CD4-positive, alpha-beta T cell treated with Interleukin-15 for 4 hours (primary cell): ENCODE data around the gene DOP1A.

ENCODE experiments used
- DNase-seq: peaks from one replicate; pipeline ENCODE4 v3.0.0-alpha.2; 2020; ENCODE audit warnings: low spot score

DOP1A gene

DNA sequence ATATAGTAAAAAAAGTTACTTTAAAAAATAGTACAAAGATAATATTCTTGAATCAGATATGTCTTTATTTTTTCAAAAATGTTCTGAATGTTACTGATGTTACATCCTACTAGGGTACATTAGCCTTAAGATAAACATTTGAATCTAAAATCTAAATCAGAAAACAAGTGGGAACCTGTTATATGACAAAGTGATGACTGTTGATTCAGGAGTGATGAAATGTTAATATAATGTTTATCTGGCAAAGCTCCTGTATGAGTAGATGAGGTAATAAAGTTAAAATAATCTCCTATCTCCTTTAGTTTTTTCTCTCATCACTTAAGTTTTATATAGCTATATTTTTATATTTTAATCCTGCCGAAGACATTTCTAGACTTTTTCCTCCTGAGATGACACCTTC, 4.2 kb downstream of the DOP1A start:
- DNase-seq = no peak

DNA sequence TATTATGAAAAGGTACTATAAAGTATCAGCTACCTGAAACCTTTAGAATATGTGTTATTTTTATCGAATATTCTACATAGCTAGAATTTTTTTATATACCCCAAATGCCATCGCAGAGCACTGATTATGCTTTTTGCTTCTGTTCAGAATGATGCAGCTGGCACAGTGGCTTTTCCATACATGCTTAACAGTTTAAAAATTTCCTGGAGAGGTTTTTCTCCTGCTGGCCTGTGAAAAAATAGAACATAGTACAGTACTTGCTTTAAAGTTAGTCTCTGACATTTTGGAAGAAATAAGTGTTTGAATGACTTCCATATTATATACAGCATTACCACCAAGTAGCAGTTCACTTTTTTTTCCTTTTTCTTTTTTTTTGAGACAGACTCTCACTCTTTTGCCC, 5.3 kb downstream of the DOP1A start:
- DNase-seq = no peak

DNA sequence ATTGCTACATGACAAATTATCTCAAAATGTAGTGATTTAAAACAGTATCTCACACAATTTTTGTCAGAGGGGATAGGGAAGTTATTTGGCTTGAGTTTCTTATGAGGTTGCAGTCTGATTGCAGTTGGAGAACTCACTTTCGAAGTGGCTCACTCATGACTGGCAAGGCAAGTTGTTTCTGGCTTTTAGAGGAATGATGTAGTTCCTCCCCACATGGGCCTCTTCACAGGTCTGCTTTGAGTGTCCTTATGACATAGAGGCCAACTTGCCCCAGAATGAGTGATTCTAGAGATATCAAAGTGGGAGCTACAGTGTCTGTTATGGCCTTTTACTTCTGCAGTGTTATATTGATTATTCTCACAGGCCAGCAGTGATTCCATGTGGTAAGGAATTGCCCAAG, 6.1 kb downstream of the DOP1A start:
- no peak for DNase-seq

DNA sequence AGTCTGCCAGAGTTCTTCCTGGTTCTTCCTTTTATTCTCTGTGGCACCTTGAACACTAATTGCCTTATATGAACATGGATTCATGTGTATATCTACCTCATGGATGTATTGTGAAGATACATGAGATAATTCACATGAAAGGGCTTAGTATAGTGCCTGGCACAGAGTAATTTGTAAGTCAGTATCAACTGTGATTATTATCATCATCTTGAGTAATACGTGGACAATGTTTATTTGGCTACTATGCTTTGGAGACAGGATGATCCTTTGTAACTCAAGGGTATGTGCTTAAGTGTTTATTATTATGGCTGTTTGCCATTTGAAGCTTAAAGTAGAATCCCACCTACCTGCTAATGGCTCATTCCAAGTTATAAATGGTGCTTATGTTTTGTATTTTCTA, 16.0 kb downstream of the DOP1A start:
- no peak for DNase-seq

DNA sequence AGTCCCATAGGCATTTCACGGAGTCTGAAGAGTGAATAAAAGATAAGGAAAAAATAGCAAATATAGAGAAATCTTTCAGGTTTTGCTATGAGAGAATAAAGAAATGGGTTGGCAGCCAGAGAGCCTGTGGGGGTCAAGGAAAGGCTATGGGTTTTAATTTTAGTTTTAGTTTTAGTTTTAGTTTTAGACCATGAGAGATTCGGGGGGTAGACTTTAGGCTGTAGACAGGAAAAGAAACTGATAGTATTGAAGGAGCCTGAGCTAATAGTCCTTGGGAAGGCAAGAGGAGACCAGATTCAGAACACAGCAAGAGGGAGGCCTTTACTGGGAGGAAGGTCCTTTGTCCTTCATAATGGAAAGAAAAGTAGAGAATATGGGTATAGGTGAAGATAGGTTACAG, 19.3 kb downstream of the DOP1A start:
- no peak for DNase-seq

DNA sequence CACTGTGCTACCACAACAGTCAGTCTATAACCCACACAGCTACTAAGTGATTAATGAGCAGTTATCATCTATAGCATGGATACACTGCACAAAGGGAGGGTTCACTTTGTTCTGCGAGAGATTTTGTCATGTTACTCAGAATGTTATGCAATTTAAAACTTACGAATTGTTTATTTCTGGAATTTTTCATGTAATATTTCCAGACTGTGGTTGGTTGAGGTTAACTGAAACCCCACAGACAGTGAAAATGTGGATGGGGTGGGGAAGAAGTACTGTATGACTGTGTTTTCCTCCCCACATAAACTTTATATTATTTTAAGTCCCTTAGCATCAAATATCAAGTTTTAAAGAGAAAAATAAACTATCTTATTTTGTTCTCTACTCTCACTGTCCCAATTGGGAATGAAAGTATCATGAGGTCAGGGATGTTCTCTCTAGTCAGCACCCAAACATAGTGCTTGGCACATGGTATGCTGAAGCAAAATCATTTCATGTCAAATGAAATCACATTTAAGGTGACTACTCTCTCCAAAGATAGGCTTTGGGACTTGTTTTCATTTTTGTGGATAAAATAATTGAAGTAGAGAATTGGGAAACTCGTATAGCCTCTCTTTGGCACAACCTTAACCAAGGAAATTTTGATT, 25.4 kb downstream of the DOP1A start:
- DNase-seq = no peak

DNA sequence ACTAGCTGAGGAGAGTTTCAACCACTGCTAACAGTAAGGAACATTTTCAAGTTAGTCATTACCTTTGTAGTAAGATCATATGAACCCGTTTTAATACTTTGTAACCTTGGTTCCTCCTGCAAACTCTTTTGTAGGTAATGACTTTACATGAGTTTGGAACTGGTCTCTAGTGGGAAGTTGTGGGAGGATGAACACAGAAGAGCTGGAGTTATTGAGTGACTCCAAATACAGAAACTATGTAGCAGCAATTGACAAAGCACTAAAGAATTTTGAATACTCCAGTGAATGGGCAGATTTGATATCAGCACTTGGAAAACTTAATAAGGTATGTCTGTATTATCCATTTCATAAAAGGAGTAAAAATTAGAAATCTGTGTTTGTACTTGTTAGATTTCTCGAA, 29.3 kb downstream of the DOP1A start:
- no peak for DNase-seq

DNA sequence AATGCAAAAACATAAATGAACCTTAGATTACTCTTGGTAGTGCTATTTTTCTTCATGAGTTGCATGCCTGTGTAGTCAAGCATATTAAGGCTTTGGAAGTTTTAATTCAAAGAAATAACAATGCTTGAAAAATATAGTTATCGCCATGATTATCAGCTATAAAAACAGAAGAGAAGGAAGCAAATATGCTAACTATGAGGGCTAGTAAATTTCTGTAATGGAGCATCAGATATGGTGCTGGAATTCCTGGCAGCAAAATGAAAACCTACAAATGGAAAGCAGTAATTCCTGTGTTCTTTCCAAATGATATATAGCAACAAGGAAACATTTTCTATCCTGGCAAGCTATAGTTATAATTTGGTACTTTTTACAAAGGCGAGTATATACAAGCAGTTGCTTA, 29.7 kb downstream of the DOP1A start:
- DNase-seq = no peak

DNA sequence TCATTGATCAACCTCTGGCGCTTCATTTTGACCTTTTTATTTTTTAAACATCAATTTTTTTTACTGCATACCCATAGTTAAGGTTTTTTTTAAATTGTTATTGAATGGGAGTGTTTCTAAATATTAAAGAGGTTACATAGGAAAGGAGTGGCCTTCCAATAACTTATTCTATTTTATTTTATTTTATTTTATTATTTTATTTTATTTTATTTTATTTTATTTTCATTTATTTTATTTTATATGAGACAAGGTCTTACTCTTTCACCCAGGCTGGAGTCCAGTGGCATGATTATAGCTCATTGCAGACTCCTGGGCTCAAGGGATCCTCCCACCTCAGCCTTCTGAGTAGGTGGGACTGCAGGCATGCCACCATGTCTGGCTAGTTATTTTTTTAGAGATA, 30.2 kb downstream of the DOP1A start:
- DNase-seq = no peak

DNA sequence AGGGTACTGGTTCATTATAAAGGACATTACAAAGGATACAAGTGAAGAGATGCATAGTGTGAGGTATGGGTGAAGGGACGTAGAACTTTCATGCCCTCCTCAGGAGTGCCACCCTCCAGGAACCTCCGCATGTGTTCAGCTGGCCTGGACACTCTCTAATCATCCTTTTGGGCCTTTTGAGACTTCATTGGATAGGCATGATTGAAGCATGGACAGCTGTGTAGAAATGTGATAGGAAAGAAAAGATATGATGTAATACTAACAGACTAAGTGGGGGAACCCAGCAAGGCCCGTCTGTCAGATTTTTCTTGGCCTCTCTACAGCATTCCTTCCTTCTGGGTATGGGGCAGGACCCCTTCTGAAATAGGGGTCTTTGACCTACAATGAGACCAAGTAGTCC, 31.1 kb downstream of the DOP1A start:
- DNase-seq = no peak

DNA sequence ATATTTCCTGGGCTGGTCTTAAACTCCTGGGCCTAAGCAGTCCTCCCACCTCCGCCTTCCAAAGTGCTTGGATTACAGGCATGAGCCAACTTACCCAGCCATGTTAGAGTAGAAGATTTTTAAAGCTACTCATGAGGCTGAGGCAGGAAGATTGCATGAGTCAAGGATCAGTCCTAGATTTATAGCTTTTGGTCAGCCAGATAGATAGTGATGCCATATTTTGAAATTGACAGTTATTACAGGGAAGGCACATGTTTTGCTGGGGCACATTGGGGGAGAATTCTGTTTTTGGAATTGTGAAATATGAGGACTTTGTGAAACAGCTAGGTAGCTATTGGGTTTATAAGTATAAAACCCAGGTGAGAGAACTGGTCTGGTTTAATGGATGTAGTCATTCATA, 40.9 kb downstream of the DOP1A start:
- DNase-seq = no peak

DNA sequence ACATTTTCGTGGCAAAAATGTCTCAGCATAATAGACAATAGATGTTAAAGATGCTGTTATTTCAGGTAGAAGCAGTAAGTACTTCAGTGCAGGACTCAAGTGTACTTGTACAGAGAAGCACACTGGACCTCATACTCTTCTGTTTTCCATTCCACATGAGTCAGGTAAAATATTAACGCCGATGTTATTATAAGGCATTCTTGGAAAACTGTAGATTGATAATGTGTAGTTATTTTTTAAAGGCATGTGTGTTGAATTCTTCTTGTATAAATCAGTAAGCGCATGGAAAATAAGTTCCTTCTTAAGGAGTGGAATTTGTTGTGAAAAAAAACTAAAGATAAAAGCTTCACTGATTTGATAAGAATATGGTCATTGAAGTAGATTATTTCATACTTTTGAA, 45.8 kb downstream of the DOP1A start:
- DNase-seq = no peak

DNA sequence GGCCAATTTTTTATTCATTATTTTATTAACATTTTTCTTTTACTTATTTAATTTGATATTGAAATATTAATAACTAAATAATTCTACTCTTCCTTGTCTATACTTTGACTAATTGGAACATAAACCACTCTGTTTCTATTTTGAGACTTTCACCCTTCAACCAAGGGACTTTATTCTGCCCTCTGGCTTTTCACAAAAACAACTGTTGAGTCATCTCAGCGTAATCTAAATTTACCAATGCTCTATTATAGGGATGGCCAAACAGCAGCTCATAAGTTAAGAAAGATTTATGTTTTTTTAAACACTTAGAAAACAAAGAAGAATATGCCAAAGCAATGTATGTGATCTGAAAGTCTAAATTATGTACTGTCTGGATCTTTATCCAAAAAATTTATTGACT, 46.7 kb downstream of the DOP1A start:
- DNase-seq = no peak

DNA sequence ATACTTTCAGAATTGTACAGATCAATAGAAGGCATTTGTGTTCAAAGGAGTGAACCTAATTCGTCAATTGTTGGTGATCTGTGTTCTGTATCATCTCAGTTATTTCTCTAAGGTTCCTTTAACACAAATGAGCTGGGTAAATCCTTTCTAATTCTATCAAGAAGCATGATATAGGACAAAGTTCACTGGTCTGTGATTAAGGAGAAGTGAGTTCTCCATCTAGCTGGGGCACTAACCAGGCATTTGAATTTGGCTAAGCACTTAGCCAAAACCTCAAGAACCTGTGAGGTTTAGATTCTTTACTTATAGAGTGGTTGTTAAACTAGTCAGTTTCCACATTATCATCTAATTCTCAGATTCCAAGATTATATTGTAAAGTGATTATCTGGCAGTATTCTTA, 50.3 kb downstream of the DOP1A start:
- no peak for DNase-seq

DNA sequence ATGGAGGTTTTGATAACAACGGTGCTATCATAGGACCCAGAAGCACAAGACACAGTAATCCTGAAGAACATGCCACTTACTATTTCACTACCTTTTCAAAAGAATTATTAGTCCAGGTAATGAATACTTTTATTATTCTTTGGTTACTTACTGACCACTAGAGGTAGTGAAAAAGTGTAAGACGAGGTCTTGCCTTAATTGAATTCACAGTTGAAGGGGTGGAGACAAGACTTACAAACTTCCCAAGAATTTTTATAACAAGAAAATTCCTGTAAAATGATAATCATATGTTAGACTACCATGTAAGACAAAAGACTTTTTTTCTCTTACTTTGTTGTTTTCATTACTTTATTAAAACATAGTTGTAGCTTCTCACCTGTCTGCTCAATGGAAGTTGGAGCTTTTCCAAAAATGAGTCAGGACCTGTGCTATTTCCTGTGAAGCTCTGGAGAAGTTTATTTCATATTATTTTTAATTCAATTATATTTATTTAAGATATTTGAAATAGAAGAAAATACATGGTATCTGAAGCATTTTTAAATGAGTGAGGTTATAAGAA, 52.4 kb downstream of the DOP1A start:
- DNase-seq = no peak

DNA sequence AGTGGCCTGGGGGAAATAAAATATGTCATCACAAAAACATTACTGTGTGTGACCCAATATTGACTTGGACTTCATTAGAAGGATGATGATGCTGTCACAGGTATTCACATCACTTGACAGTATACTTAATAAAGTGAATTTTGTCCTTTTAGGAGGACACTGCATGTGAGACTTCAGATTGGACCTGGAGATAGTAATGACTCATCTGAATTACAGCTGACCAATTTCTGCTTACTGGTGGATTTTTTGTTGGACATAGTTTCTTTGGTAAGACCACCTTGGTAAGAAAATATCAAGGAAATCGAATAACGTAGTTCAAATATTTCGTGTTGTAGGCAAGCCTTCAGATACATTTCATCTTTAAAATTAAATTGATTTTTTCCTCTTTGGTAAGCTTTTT, 57.1 kb downstream of the DOP1A start:
- DNase-seq = no peak

DNA sequence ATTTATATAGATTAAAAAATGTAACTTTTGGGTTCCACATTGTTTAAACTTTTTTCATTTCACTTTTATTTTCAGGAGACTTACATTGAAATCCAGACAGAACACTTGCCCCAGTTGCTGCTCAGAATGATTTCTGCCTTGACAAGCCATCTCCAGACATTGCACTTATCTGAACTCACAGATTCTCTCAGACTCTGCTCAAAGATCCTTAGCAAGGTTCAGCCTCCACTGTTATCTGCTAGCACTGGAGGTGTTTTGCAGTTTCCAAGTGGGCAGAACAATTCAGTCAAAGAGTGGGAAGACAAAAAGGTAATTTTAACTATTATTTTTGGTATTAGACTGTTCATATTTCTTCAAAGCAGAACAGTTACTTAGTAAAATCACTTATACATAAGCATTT, 58.0 kb downstream of the DOP1A start:
- no peak for DNase-seq

DNA sequence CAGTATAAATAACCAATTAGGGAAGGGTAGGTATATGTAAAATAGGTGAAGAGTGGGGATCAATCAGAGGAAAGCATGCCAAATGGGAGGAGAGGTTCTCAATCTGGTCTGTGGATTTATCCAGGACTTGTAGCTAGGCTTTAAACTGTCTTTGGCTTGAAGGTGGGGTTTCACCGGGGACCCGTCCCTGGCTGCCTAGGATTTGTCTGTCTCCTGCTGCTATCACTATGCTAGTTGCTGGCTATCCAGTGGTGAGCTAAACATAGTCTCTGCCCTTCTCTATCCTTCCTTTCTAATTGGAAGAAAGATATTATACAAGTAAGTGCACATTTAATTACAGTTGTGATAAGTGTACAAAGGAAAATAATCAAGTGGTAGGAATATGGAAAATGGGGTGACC, 58.8 kb downstream of the DOP1A start:
- DNase-seq = no peak

DNA sequence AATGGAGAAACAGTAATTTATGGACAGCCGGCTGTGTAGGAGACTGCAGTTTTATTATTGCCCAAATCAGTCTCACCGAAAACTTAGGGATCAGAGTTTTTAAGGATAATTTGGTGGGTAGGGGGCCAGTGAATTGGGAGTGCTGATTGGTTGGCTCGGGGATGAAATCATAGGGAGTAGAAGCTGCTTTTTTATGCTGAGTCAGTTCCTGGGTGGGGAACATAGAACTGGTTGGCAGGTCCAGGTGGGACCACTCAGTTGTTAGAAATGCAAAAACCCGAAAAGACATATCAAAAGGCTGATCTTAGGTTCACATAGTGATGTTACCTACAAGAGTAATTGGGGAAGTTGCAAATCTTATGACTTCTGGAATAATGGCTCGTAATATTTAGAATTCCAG, 59.3 kb downstream of the DOP1A start:
- no peak for DNase-seq

DNA sequence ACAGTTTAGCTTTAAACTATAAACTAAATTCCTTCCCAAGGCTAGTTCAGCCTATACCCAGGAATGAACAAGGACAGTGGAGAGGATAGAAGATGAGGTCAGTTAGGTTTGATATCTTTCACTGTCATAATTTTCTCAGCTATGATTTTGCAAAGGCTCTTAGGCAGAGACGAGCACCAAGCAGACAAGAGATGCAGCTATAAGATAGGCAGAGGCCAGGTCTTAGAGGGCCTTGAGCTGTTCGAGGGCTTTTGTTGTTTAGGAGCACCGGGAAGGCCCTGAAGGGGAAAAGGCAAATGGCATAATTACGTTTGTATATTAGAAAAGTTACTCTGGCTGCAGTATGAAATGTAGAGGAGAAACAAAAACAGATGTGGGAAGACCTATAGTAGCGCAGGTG, 59.8 kb downstream of the DOP1A start:
- DNase-seq = no peak

DNA sequence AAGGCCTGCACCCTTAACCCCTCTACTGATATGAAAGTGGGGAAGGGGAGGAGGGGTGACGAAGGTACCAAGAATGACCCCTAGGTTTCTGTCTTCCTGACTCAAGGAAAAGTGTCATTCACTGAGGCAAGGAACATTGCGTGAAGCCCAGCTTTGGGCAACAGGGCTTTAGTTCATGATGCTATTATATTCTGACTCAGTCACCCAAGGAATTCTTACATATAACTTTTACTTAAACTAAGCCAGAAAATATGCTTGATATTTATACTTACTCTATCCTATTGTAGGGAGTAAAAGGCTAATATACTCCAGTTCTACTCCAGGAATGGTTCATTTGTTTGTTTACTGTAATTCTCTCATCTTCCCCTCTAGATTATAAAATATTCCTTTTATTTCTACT, 60.5 kb downstream of the DOP1A start:
- DNase-seq = no peak

DNA sequence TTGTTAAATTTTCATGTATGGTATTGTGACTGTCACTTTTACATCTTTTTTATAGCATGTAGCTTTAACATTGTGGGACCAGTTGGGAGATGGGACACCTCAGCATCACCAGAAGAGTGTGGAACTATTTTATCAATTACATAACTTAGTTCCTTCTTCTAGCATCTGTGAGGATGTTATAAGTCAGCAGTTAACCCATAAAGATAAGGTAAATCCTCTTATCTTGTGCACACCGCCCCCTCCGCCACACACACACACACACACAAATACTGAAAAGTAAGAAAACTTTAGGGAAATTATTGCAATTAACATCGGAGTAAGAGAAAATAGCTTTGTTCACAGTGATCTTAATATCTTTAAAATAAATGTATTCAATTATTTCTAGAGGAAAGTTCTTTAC, 64.7 kb downstream of the DOP1A start:
- no peak for DNase-seq

DNA sequence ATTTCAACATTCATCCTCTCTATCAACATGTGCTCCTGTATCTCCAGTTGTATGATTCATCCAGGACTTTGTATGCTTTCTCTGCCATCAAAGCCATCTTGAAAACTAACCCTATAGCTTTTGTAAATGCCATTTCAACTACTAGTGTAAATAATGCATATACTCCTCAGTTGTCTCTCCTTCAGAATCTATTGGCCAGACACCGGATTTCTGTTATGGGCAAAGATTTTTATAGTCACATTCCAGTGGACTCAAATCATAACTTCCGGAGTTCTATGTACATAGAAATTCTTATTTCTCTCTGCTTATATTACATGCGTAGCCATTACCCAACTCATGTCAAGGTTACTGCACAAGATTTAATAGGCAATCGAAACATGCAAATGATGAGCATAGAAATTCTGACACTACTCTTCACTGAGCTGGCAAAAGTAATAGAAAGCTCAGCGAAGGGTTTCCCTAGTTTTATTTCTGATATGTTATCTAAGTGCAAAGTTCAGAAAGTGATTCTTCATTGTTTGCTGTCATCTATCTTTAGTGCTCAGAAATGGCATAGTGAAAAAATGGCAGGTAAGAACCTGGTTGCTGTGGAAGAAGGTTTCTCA, 70.7 kb downstream of the DOP1A start:
- no peak for DNase-seq

DNA sequence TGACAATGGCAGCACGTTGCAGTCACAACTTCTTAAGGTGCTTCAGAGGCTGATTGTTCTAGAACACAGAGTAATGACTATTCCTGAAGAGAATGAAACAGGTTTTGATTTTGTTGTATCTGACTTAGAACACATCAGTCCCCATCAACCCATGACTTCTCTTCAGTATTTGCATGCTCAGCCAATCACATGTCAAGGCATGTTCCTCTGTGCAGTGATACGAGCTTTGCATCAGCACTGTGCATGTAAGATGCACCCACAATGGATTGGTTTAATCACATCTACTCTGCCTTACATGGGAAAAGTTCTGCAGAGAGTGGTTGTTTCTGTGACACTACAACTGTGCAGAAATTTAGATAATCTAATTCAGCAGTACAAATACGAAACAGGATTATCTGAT, 71.3 kb downstream of the DOP1A start:
- DNase-seq = no peak
